Adrenal gland (tissue), 12 donors: ENCODE measurements around the gene ACBD6. TPM values are rescaled to one million over a fixed set of nuclear protein-coding genes. Genes with fewer than 3 reads are reported as not detected.

Experiments used
- DNase-seq, 7 donors: peaks; one replicate each; pipeline ENCODE4 v3.0.0-alpha.2; 2019 to 2020
- H3K27ac ChIP-seq, 5 donors: fragments of 200-600 bp; sonication (generic) in 4 of 5; 1 replicate in 3 of 5; 2 replicates in 2 of 5; pipeline versions ENCODE4 v1.5.1 to v1.8.0; 2016 to 2020; ENCODE audit warnings: mild to moderate bottlenecking in 1 of 5
- H3K27me3 ChIP-seq: fragments of 200-600 bp; 2 replicates; pipeline ENCODE4 v1.8.0; 2021
- H3K36me3 ChIP-seq, 2 donors: fragments of 200-600 bp; replicated peaks in 1 of 2; 1 replicate in 1 of 2; 2 replicates in 1 of 2; pipeline versions ENCODE4 v1.5.1 to v1.8.0; 2018 to 2022
- H3K4me1 ChIP-seq, 2 donors: fragments of 200-600 bp; replicated peaks in 1 of 2; 1 replicate in 1 of 2; 2 replicates in 1 of 2; pipeline versions ENCODE4 v1.5.1 to v1.8.0; 2018 to 2021
- H3K4me3 ChIP-seq, 4 donors: fragments of 200-600 bp; sonication (generic) in 3 of 4; one replicate each; pipeline ENCODE4 v1.5.1; 2016 to 2018
- H3K9me3 ChIP-seq, 3 donors: fragments of 200-600 bp; sonication (generic) in 1 of 3; replicated peaks in 1 of 3; 1 replicate in 2 of 3; 2 replicates in 1 of 3; pipeline versions ENCODE4 v1.5.1 to v1.8.0; 2016 to 2021
- CTCF ChIP-seq, 6 experiments: fragments of 450-650 bp in 4 of 6; fragments of 200-600 bp in 2 of 6; sonication (generic) in 1 of 6; IDR thresholded peaks; 1 replicate in 5 of 6; 2 replicates in 1 of 6; pipeline versions ENCODE4 v1.5.1 to v1.8.0; 2016 to 2021; ENCODE audit warnings: antibody characterized with exemption in 6 of 6, mild to moderate bottlenecking in 2 of 6, moderate library complexity in 1 of 6
- POLR2A ChIP-seq, 2 donors: fragments of 450-650 bp; IDR thresholded peaks; one replicate each; pipeline ENCODE4 v1.6.1; 2017; ENCODE audit warnings: antibody characterized with exemption in 2 of 2, mild to moderate bottlenecking in 2 of 2, moderate library complexity in 1 of 2
- WGBS, 4 donors: extraction: QIAGEN DNeasy Blood & Tissue Kit in 2 of 4; methylation state at CpG; one replicate each; pipeline versions ENCODE4 v1.1.5 to v1.1.7; 2013 to 2017; 5-methylcytosine and 5-hydroxymethylcytosine counted together
- intact Hi-C, 2 donors: fragments of 100-400 bp; cut with DNase I; formaldehyde crosslinking; loops; one replicate each; pipeline versions ENCODE4 v1.14.1 to v1.15.0; 2022 to 2023
- polyA plus RNA-seq, 3 donors: library from polyadenylated mRNA; stranded (reverse); fragments of 200-250 nt in 2 of 3; fragments of 350-450 nt in 1 of 3; fragmentation: Illumina TruSeq in 1 of 3; extraction: RNeasy Lipid Tissue Mini Kit (QIAGEN cat#74804) in 1 of 3; gene quantifications; one replicate each; pipeline ENCODE4 v1.2.3, GENCODE V29; 2013 to 2014
- total RNA-seq, 9 donors: library from RNA; depleted of rRNA in 4 of 9; stranded (reverse); fragments of >200 nt in 4 of 9; fragments of 120-200 nt in 1 of 9; fragmentation: NEBNext Ultra II Directional in 1 of 9; extraction: Animal tissue kit (Norgen Biotek cat#: 25700) in 1 of 9; gene quantifications; one replicate each; pipeline versions ENCODE4 v1.1.0 to v1.2.4, GENCODE V29; 2013 to 2023
- donor health status: healthy with polysubstance abuse.
- donor health status: Bipolar disorder and iron deficiency.
- donor health status: DM: yes; HTN: yes; CAD: no.
- donor health status: DM: no; HTN: no; CAD: no.
- donor health status: DM: no; HTN: no; CAD: no.
- donor health status: DM: yes; HTN: yes; CAD: no.

Gene ACBD6
- total and polyA plus RNA-seq, 12 donors: 28.7 to 75.1 (median 36.6) TPM

- H3K4me1 ChIP-seq: no peaks in the 10 kb centered on the region
- DNase-seq: no peak
These were observed 109.8 kb downstream of the ACBD6 start for GRCh38 chr1:180392427-180393145.

GRCh38 chr1:180392020-180392419, 110.4 kb downstream of the ACBD6 start:
- no peak for DNase-seq
- Histone ChIP-seq H3K4me3 (no peak overlapping the region), H3K36me3 (no peaks in the 10 kb centered on the region), H3K27ac (no peak overlapping the region), H3K27me3 (no peaks in the 10 kb centered on the region), H3K4me1 (no peaks in the 10 kb centered on the region), H3K9me3 (no peaks in the 10 kb centered on the region)
- intact Hi-C loops: no loop called here
- TF ChIP-seq POLR2A (IDR thresholded peaks at IDR 0.05) (no peak), CTCF (IDR thresholded peaks at IDR 0.05) (no peak)

More at GRCh38 chr1:180392427-180393145, 109.8 kb downstream of the ACBD6 start:
- no peaks in the 10 kb centered on the region for H3K36me3 ChIP-seq
- H3K27ac ChIP-seq: no peak overlapping the region
- no peaks in the 10 kb centered on the region for H3K27me3 ChIP-seq
- no peaks in the 10 kb centered on the region for H3K9me3 ChIP-seq
- WGBS, 4 donors: 97 to 98% (median 98%) methylated on average over 7 of the region's 7 CpGs
- no peak overlapping the region for H3K4me3 ChIP-seq
- intact Hi-C loops: no loop called here
- no peak for TF ChIP-seq CTCF (IDR thresholded peaks at IDR 0.05)
- TF ChIP-seq POLR2A (IDR thresholded peaks at IDR 0.05): no peak

- Histone ChIP-seq H3K27me3 (no peaks in the 10 kb centered on the region), H3K27ac (no peak overlapping the region), H3K36me3 (no peaks in the 10 kb centered on the region), H3K9me3 (peaks cover 0 to 15% (median 0%) of the 10 kb centered on the region in 3 donors), H3K4me3 (no peak overlapping the region), H3K4me1 (no peaks in the 10 kb centered on the region)
- 93 to 100% (median 99%) methylated on average over 1 of the region's 1 CpG for WGBS, 4 donors
- intact Hi-C loops: no loop called here
- no peak for TF ChIP-seq CTCF (IDR thresholded peaks at IDR 0.05)
- no peak for DNase-seq
These were observed 115.0 kb downstream of the ACBD6 start for GRCh38 chr1:180387413-180387812.

- Histone ChIP-seq H3K36me3 (no peaks in the 10 kb centered on the region), H3K27ac (no peak overlapping the region), H3K4me1 (no peaks in the 10 kb centered on the region), H3K27me3 (no peaks in the 10 kb centered on the region), H3K9me3 (peaks cover 0 to 15% (median 0%) of the 10 kb centered on the region in 3 donors), H3K4me3 (no peak overlapping the region)
- DNase-seq: no peak
- intact Hi-C loops: no loop called here
- 87 to 96% (median 93%) methylated on average over 4 of the region's 4 CpGs for WGBS, 4 donors
- TF ChIP-seq POLR2A (IDR thresholded peaks at IDR 0.05): no peak
- TF ChIP-seq CTCF (IDR thresholded peaks at IDR 0.05): no peak
These were observed 115.5 kb downstream of the ACBD6 start for GRCh38 chr1:180386745-180387367.
